Left lung (tissue), 10 donors: ENCODE measurements around the gene CIB1. TPM values are rescaled to one million over a fixed set of nuclear protein-coding genes. Genes with fewer than 3 reads are reported as not detected.

ENCODE experiments used
- ATAC-seq: fragments of 200-7000 bp; cut with Tn5 transposase; one replicate; pipeline ENCODE4 v1.9.1; 2020; ENCODE audit warnings: moderate library complexity
- DNase-seq, 4 donors: peaks; one replicate each; pipeline ENCODE4 v3.0.0-alpha.2; 2013 to 2020
- H3K27ac ChIP-seq, 2 donors: fragments of 200-600 bp; sonication (generic) in 1 of 2; one replicate each; pipeline versions ENCODE4 v1.5.0 to v1.8.0; 2020 to 2021
- H3K27me3 ChIP-seq, 2 donors: fragments of 200-600 bp; sonication (generic) in 1 of 2; one replicate each; pipeline versions ENCODE4 v1.5.0 to v1.8.0; 2020 to 2021
- H3K36me3 ChIP-seq, 2 donors: fragments of 200-600 bp; sonication (generic) in 1 of 2; one replicate each; pipeline versions ENCODE4 v1.5.0 to v1.8.0; 2020 to 2021
- H3K4me1 ChIP-seq, 2 donors: fragments of 200-600 bp; one replicate each; pipeline ENCODE4 v1.8.0; 2021
- H3K4me3 ChIP-seq, 2 donors: fragments of 200-600 bp; sonication (generic) in 1 of 2; one replicate each; pipeline versions ENCODE4 v1.5.0 to v1.8.0; 2020 to 2021; ENCODE audit warnings: mild to moderate bottlenecking in 1 of 2
- H3K9me3 ChIP-seq, 2 donors: fragments of 200-600 bp; sonication (generic) in 1 of 2; one replicate each; pipeline versions ENCODE4 v1.5.0 to v1.8.0; 2020 to 2021
- intact Hi-C, 2 donors: fragments of 100-400 bp; cut with DNase I; formaldehyde crosslinking; loops; one replicate each; pipeline versions ENCODE4 v1.11.2 to v1.14.2; 2022
- polyA plus RNA-seq, 6 donors: library from polyadenylated mRNA; unstranded; fragments of 120-200 nt; gene quantifications; one replicate each; pipeline ENCODE4 v1.2.1, GENCODE V29; 2013; ENCODE audit not compliant: insufficient read length in 6 of 6
- total RNA-seq, 2 donors: library from RNA; stranded (reverse); fragmentation: NEBNext Ultra II Directional; extraction: Animal tissue kit (Norgen Biotek cat#: 25700); gene quantifications; one replicate each; pipeline ENCODE4 v1.2.1, GENCODE V29; 2021
- TF ChIP-seq, protein P1 (sequence below), 2 donors: fragments of 200-600 bp; sonication (generic) in 1 of 2; IDR thresholded peaks; one replicate each; pipeline versions ENCODE4 v1.5.0 to v1.8.0; 2021; ENCODE audit warnings: antibody characterized with exemption in 2 of 2
- donor health status: DM: no; HTN: yes; CAD: no.
- donor health status: DM: no; HTN: no; CAD: no.

The CIB1 gene
- total and polyA plus RNA-seq, 8 donors: 43.4 to 84.6 (median 53.5) TPM

DNA sequence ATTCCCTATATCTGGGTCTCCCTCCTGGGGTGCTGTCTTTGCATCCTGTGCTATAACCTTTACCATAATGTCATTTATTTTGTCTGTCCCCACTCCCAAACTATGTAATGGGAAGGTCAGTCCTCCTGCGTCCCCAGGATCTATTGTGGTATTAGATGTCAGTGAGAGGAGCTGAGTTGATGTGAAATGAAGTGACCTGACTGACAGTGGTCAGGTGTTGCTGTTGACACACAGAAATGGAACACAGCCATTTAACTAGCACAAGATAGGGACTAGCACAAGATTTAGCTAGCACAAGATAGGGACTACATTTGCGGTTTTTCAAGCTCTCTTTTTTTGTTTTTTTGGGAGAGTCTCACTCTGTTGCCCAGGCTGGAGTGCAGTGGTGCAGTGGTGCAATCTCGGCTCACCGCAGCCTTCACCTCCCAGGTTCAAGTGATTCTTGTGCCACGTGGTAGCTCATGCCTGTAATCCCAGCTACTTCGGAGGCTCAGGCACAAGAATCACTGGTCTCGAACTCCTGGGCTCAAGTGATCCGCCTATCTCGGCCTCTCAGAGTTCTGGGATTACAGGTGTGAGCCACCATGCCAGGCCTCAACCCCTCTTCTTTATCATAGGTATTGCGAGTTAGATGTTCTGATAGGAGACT, 36.9 kb upstream of the CIB1 start:
- no peaks in the 10 kb centered on the region for H3K9me3 ChIP-seq
- DNase-seq: no peak
- peaks cover 26 to 56% of the 10 kb centered on the region in 2 donors for H3K4me1 ChIP-seq
- H3K4me3 ChIP-seq: no peak overlapping the region
- peaks cover 0 to 75% of the 10 kb centered on the region in 2 donors for H3K36me3 ChIP-seq
- H3K27ac ChIP-seq: no peak overlapping the region
- H3K27me3 ChIP-seq: no peaks in the 10 kb centered on the region
- intact Hi-C loops: no loop called here
- ATAC-seq: no peak
- TF ChIP-seq, protein P1, sequence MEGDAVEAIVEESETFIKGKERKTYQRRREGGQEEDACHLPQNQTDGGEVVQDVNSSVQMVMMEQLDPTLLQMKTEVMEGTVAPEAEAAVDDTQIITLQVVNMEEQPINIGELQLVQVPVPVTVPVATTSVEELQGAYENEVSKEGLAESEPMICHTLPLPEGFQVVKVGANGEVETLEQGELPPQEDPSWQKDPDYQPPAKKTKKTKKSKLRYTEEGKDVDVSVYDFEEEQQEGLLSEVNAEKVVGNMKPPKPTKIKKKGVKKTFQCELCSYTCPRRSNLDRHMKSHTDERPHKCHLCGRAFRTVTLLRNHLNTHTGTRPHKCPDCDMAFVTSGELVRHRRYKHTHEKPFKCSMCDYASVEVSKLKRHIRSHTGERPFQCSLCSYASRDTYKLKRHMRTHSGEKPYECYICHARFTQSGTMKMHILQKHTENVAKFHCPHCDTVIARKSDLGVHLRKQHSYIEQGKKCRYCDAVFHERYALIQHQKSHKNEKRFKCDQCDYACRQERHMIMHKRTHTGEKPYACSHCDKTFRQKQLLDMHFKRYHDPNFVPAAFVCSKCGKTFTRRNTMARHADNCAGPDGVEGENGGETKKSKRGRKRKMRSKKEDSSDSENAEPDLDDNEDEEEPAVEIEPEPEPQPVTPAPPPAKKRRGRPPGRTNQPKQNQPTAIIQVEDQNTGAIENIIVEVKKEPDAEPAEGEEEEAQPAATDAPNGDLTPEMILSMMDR (IDR thresholded peaks at IDR 0.05): no peak

DNA sequence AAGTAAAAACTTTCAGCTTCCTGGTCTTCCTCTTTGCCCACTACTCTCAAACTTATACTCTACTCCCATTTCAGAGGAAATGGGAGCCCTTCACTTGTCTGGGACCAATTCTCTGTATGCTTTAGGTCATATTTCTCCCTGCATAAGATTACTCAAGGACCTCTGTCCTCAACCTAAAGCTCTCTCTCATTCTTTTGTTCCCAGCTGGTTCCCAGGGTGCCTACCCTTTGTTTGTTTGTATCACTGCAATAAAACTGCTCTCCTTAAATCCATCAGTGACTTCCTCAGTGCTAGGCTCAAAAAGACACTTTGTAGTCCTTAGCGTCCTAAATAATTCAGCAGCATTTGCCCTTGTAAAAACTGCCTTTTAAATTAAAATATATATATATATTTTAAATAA, 34.7 kb upstream of the CIB1 start:
- intact Hi-C loops: no loop called here
- H3K27me3 ChIP-seq: no peaks in the 10 kb centered on the region
- DNase-seq: no peak
- H3K36me3 ChIP-seq: peaks cover 0 to 53% of the 10 kb centered on the region in 2 donors
- ATAC-seq: no peak
- no peaks in the 10 kb centered on the region for H3K9me3 ChIP-seq
- H3K4me1 ChIP-seq: peaks cover 29 to 67% of the 10 kb centered on the region in 2 donors
- H3K4me3 ChIP-seq: peak overlapping the region in 1 of 2 donors; percentile 91
- H3K27ac ChIP-seq: no peak overlapping the region
- TF ChIP-seq, protein P1 (IDR thresholded peaks at IDR 0.05): no peak

DNA sequence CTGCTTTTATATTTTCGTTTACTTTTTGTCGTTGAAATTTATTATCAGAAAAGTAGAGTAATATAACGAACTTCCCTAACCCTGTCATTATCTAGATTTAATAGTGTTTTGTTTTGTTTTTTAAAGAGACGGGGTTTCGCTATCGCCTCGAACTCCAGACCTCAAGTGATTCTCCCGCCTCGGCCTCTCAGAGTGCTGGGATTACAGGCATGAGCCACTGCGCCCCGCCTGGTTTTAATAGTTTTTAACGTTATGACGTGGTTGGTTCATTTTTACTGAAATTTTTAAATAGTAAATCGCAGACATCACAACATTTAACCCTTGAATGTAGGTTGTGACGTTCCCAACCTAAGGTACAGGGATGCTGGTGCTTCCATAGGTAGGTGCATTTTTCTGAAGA, 32.7 kb upstream of the CIB1 start:
- Histone ChIP-seq H3K4me3 (peak overlapping the region; percentile 70 to 91), H3K4me1 (peaks cover 29 to 60% of the 10 kb centered on the region in 2 donors), H3K9me3 (no peaks in the 10 kb centered on the region), H3K27ac (peak overlapping the region; percentile 97 to 98), H3K36me3 (peaks cover 0 to 34% of the 10 kb centered on the region in 2 donors), H3K27me3 (no peaks in the 10 kb centered on the region)
- DNase-seq (no peak), ATAC-seq (no peak)
- TF ChIP-seq, protein P1 (IDR thresholded peaks at IDR 0.05): no peak
- intact Hi-C loops: no loop called here

DNA sequence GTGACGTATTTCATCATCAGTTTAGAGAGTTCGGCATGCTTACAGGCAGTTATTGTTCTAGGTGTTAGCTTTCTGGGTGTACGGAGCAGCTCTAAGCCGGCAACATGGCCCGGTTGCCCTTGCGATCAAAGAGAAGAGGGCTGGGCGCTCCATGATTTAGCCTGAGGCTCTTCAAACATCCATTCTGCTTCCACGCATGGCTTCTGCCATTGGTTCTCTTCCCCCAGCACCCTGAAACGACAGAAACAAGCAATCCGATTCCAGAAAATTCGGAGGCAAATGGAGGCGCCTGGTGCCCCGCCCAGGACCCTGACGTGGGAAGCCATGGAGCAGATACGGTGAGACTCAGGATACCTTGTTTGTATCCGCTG, 32.3 kb upstream of the CIB1 start:
- peaks cover 0 to 29% of the 10 kb centered on the region in 2 donors for H3K36me3 ChIP-seq
- TF ChIP-seq, protein P1 (IDR thresholded peaks at IDR 0.05): no peak
- ATAC-seq (peak; percentile 46), DNase-seq (peak in 2 of 4 donors; percentile 51 to 79)
- H3K4me3 ChIP-seq: peak overlapping the region; percentile 70 to 91
- no peaks in the 10 kb centered on the region for H3K9me3 ChIP-seq
- H3K27me3 ChIP-seq: no peaks in the 10 kb centered on the region
- H3K27ac ChIP-seq: peak overlapping the region; percentile 97 to 98
- intact Hi-C loops: no loop called here
- peaks cover 29 to 56% of the 10 kb centered on the region in 2 donors for H3K4me1 ChIP-seq

DNA sequence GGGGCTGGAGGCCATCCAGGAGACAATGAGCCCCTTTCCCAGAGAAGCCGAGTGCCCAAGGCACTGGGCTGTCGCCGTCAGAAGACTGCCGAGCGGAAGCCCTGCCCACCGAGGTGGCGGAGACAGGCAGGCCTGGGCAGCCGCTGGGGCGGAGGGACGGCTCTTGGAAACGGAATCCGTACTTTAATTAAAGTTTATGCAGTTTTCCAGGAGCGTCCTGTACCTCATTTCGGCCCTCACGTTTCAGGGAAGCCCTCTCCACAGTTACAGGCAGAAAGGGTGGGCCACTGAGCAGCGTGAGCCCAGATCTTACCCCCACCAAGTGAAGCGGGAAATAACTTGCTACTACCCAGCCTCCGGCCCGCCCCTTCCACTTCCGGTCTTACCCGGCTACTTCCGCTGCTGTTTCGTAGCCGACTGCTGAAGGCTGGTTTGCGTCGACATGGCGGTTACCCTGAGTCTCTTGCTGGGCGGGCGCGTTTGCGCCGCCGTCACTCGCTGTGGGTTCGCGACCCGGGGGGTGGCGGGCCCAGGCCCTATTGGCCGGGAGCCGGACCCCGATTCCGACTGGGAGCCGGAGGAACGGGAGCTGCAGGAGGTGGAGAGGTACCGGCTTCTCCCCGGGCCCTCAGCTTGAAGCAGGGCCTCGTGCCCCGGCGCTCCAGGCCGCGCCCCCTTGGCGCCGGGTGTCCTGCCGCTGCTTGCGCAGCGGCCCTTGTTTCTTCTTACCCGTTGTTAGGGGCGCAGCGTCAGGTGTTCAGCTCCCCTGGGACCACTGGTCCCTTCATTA, 31.7 kb upstream of the CIB1 start, which contains the start of gene NGRN:
TSS of gene NGRN (plus strand) at position 402 of the 790 bp plus-strand sequence. CDS start at position 443, 41 bp downstream.
- intact Hi-C loops: no loop called here
- peaks cover 29 to 51% of the 10 kb centered on the region in 2 donors for H3K4me1 ChIP-seq
- no peaks in the 10 kb centered on the region for H3K27me3 ChIP-seq

More for the DNA sequence above, 31.7 kb upstream of the CIB1 start, which contains the start of gene NGRN:
- Histone ChIP-seq H3K4me3 (peak within 1 kb of the TSS; percentile 70 to 91), H3K36me3 (peaks cover 0 to 23% of the 10 kb centered on the region in 2 donors), H3K27ac (peak within 1 kb of the TSS; percentile 97 to 98), H3K9me3 (no peaks in the 10 kb centered on the region)
- DNase-seq (peak; percentile 93 to 98 (median 95)), ATAC-seq (peak; percentile 95)
- TF ChIP-seq, protein P1 (IDR thresholded peaks at IDR 0.05): no peak
